GM12875 (cell line): ENCODE results near the gene ZMYND10.

Experiments used
- H3K4me3 ChIP-seq: one replicate; pipeline ENCODE4 v1.5.1; 2011; ENCODE audit warnings: low read depth, low read length, control low read depth
- TF ChIP-seq, protein P1 (sequence below): IDR thresholded peaks from 2 replicates; pipeline ENCODE4 v1.5.1; 2011; ENCODE audit warnings: low read depth, mild to moderate bottlenecking, control low read depth, inconsistent platforms, low read length, moderate library complexity, borderline replicate concordance; ENCODE audit not compliant: insufficient read depth

ZMYND10 gene

DNA sequence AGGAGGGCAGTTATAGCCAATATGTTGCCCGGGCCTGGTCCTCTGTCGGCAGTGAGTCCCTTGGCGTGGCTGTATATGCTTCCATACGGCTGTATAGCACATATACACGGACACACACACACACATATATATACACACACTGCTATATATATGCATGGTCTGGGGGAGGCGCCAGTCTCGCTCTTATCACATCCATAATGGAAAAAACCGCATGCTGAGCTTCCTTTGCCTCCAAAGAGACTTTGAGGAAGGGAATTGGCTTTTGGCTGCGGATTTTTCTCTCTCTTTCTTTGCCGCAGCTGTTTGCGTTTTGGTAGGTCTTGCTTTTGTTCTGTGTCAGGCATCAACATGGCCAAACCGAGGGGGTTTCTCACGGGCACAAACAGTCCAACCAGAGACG is 25.1 kb upstream of the ZMYND10 start:
- no peak overlapping the region for H3K4me3 ChIP-seq
- TF ChIP-seq, protein P1, sequence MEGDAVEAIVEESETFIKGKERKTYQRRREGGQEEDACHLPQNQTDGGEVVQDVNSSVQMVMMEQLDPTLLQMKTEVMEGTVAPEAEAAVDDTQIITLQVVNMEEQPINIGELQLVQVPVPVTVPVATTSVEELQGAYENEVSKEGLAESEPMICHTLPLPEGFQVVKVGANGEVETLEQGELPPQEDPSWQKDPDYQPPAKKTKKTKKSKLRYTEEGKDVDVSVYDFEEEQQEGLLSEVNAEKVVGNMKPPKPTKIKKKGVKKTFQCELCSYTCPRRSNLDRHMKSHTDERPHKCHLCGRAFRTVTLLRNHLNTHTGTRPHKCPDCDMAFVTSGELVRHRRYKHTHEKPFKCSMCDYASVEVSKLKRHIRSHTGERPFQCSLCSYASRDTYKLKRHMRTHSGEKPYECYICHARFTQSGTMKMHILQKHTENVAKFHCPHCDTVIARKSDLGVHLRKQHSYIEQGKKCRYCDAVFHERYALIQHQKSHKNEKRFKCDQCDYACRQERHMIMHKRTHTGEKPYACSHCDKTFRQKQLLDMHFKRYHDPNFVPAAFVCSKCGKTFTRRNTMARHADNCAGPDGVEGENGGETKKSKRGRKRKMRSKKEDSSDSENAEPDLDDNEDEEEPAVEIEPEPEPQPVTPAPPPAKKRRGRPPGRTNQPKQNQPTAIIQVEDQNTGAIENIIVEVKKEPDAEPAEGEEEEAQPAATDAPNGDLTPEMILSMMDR, result no peak

DNA sequence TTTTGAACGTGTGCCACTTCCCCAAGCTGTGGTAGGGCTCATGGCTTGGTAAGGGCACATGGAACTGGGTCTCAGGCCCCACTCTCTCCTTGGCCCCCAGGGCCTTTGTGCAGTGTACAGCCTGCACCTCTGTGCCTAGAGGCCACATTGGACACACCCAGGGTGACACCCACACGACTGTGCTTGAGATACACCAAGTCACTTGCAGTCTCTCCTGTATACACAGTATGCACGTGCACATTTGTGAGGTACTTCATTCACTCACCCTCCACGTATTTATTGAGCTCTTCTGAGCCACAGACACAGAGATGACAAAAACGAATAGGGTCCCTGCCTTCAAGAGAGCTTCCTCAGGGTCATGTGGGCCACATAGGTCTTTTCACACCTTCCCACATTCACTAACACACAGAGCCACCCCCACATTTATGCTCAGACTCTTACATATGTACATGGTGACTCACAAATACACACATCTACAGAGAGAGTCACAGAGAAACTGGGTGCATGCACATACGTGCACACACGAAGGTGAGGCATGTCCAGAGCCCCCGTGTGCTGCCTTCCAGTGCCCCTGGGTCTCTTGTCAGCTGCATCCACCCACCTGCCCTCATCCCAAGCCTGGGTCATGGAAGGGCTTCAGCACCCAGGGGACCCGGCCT is 23.6 kb upstream of the ZMYND10 start:
- no peak overlapping the region for H3K4me3 ChIP-seq
- TF ChIP-seq, protein P1, result no peak

DNA sequence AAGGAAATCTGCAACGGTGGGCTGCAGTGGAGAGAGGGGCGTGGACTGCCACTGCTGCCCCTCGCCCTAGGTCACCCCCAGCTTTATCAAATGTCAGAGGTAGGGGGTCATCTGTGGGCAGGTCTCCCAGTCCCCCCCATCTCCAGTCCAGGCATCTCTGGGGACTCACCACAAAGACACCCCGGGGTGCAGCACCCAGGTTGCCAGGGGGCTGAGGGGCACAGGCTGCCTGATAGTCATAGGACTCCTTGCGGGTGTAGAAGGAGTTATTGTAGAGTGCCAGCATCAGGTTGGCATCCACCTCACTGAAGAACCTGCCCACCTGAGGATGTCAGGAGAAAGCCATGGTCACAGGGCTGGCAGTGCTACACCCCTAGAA is 20.3 kb upstream of the ZMYND10 start:
- TF ChIP-seq, protein P1, result no peak
- H3K4me3 ChIP-seq, result no peak overlapping the region

DNA sequence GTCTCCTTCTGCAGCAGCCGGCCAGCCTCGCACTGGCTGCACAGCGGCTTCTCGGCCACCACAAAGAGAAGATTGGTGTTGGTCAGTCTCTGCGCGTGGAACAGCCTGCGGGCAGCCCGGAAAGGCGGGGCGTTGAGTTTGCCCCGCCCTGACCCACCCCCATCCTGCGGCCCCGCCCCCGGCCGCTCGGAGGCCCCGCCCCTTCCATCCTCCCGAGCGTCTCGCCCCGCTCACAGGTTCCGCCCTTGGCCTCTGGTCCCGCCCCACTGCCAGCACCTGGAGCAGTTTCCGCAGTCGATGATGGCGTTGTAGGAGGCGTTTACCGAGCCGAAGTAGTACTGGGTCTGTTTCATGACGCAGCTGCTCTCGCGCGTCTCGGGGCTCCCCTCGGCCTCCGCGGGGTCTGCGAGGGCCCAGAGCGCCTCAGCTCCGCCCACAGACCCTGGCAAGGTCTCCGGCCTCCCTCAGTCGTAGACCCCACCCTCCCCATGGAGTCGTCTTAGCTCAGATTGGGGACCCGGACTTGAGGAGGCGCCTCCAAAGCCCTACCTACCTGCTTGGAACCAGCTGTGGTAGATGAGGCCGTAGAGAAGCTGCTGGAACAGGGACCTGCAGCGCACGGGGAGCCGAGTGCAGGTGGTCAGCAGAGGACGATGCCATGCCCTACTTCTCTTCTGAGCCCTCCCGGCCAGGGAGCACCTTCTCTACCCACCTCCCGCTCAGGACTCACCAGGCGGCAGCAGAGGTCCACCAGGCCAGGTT is 19.7 kb upstream of the ZMYND10 start:
- TF ChIP-seq, protein P1, result no peak
- peak overlapping the region; percentile 55 for H3K4me3 ChIP-seq

DNA sequence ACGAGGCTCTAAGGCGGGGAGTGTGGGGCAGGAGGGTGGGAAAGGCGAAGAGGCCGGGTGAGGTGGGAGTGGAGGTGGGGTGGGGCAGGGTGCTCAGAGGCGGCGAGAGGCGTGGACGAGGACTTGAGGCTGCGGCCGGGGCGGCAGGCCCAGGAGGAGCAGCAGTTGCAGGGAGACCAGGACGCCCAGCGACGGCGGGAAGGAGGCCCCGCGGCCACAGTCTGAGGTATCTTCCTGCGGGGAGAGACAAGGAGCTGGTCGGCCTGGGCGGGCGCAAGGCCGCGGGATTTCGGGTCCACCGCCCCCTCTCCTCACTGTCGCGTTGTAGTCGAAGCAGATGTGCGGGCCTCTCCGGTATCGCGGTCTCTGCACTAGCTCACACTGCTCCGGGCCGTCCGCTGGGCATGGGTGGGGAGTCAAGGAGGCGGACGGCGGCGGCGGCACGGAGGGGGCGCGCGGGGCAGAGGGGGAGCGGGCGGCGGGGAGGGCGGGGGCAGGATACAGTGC is 19.1 kb upstream of the ZMYND10 start:
- TF ChIP-seq, protein P1, result no peak
- H3K4me3 ChIP-seq, result peak overlapping the region; percentile 32

DNA sequence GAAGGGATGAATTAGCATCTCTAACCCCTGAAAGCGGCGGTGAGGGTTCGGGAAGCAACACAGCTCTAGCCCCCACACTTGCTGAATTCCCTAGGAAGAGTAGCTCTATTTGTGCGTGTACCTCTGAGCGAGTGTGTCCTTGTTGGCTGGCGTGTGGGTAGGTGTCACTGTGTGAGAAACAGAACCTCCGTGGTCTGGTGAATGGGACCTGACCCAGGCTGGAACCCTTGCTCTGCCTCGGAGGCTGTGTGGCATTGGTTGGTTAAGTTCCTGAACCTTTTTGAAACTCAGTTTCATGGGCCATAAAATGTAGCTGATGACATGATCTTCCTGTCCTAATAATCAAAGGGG is 14.2 kb upstream of the ZMYND10 start:
- TF ChIP-seq, protein P1, result no peak
- peak overlapping the region; percentile 8 for H3K4me3 ChIP-seq
